Progenitor cell of endocrine pancreas (in vitro differentiated cells): ENCODE data around the gene UST. TPM values are rescaled to one million over a fixed set of nuclear protein-coding genes. Genes with fewer than 3 reads are reported as not detected.

ENCODE experiments used
- DNase-seq: peaks from one replicate; pipeline ENCODE4 v3.0.0; 2021; ENCODE audit warnings: low spot score; ENCODE audit not compliant: unreplicated experiment
- H3K27ac Mint-ChIP-seq: 2 replicates; pipeline ENCODE4 v1.8.0; 2021; ENCODE audit warnings: mild to moderate bottlenecking, moderate library complexity, mixed read lengths
- H3K27me3 Mint-ChIP-seq: 2 replicates; pipeline ENCODE4 v1.8.0; 2021; ENCODE audit warnings: mixed read lengths
- H3K36me3 Mint-ChIP-seq: 2 replicates; pipeline ENCODE4 v1.8.0; 2022; ENCODE audit warnings: mixed read lengths; ENCODE audit not compliant: insufficient read depth
- H3K4me1 Mint-ChIP-seq: 2 replicates; pipeline ENCODE4 v1.8.0; 2021; ENCODE audit warnings: low read depth, mixed read lengths
- H3K4me3 Mint-ChIP-seq: 2 replicates; pipeline ENCODE4 v1.8.0; 2021; ENCODE audit warnings: low read depth, mild to moderate bottlenecking, moderate library complexity, mixed read lengths
- H3K9me3 Mint-ChIP-seq: 2 replicates; pipeline ENCODE4 v1.8.0; 2021; ENCODE audit warnings: low read depth, mixed read lengths
- CTCF ChIP-seq: fragments of 200-600 bp; sonication (generic); IDR thresholded peaks from one replicate; pipeline ENCODE4 v1.5.0; 2021; ENCODE audit warnings: antibody characterized with exemption, mild to moderate bottlenecking; ENCODE audit not compliant: unreplicated experiment
- total RNA-seq: library from RNA; stranded (reverse); gene quantifications from 2 replicates; pipeline ENCODE4 v1.2.1, GENCODE V29; 2021

UST gene
- total RNA-seq, 1 donor from 2014 or later: 2.9 TPM

DNA sequence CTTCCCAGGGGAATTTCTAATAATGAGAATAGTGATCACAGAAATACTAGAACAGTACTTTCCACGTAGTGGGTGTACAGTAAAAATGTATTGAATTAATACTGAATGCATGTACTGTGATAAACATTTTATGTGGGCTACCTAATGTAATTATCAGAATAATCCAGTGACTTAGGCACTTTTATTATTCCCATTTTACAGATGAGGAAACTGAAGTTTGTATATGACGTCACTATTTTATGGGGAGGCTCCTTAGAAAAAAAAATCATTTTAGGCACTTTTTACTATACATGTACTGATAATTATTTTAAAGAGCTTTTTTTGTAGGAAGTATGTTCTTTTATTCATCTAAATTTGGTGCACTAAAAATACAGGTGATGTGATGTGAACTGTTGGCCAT lies 295.1 kb downstream of the UST start:
- H3K9me3 Mint-ChIP-seq: no peaks in the 10 kb centered on the region

DNA sequence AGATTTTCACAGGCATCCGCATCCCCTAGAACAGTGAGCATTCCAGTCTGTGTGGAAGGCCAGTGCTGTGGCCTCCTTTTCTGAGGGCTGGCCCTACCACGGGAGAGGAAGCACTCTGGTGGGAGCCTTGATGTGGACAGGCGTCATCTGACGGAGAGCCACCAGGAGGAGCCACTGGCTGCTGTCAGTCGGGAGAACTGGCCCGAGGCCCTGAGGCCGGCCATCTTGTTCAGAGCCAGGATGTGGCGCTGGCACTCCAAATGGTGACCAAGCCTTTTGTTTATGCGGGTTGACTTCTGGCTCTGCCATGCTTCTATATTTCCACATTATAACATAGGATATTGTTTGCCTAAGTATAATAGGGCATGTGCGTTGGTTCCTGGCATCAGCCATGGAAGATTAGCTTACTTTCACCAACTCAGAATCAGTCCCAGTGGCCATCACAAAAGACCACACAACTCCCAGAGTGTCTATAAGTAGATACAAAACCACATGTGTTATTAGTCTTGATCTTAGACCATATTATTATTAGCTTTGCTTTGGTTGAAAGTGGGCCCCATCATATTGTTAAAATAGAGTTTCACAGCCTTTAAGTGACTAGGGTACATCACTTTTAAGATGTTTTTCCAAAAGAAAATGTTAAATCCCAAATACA lies 296.8 kb downstream of the UST start:
- DNase-seq: no peak
- H3K36me3 Mint-ChIP-seq: no peaks in the 10 kb centered on the region
- no peak overlapping the region for H3K27ac Mint-ChIP-seq
- H3K4me3 Mint-ChIP-seq: no peak overlapping the region
- no peaks in the 10 kb centered on the region for H3K9me3 Mint-ChIP-seq
- no peaks in the 10 kb centered on the region for H3K27me3 Mint-ChIP-seq
- TF ChIP-seq CTCF: peak; percentile 37
- no peaks in the 10 kb centered on the region for H3K4me1 Mint-ChIP-seq

More for the DNA sequence above, 295.1 kb downstream of the UST start:
- Mint-ChIP-seq H3K4me1 (peaks cover 4% of the 10 kb centered on the region), H3K4me3 (no peak overlapping the region), H3K27ac (no peak overlapping the region), H3K36me3 (no peaks in the 10 kb centered on the region), H3K27me3 (peaks cover 2% of the 10 kb centered on the region)
- no peak for TF ChIP-seq CTCF
- no peak for DNase-seq

DNA sequence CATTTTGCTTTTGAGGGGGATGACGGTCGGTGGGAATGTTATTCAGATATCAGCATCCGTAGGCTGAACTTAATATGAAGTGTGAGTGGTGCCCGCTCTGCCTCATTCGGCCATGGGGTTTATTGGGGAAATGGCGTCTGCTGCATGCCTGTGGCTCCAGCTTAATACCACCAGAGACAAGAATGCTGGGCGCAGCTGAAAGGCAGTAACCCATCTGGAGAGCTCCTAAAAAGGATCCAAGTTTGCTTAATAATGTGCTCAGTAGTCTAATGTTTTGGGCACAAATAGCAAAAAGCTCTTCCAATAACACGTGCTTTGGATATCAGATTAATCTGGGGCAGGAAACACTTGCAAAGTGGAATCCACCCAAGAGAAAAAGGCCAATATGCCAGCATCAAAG lies 297.7 kb downstream of the UST start:
- Mint-ChIP-seq H3K4me1 (no peaks in the 10 kb centered on the region), H3K27ac (no peak overlapping the region), H3K9me3 (no peaks in the 10 kb centered on the region), H3K36me3 (no peaks in the 10 kb centered on the region), H3K4me3 (no peak overlapping the region), H3K27me3 (no peaks in the 10 kb centered on the region)
- no peak for TF ChIP-seq CTCF
- DNase-seq: no peak

GRCh38 chr6:149045404-149045803 lies 298.6 kb downstream of the UST start:
- no peaks in the 10 kb centered on the region for H3K27me3 Mint-ChIP-seq
- peak; percentile 10 for TF ChIP-seq CTCF
- H3K27ac Mint-ChIP-seq: no peak overlapping the region
- no peak for DNase-seq
- H3K36me3 Mint-ChIP-seq: no peaks in the 10 kb centered on the region
- no peaks in the 10 kb centered on the region for H3K9me3 Mint-ChIP-seq
- H3K4me1 Mint-ChIP-seq: no peaks in the 10 kb centered on the region
- H3K4me3 Mint-ChIP-seq: no peak overlapping the region

DNA sequence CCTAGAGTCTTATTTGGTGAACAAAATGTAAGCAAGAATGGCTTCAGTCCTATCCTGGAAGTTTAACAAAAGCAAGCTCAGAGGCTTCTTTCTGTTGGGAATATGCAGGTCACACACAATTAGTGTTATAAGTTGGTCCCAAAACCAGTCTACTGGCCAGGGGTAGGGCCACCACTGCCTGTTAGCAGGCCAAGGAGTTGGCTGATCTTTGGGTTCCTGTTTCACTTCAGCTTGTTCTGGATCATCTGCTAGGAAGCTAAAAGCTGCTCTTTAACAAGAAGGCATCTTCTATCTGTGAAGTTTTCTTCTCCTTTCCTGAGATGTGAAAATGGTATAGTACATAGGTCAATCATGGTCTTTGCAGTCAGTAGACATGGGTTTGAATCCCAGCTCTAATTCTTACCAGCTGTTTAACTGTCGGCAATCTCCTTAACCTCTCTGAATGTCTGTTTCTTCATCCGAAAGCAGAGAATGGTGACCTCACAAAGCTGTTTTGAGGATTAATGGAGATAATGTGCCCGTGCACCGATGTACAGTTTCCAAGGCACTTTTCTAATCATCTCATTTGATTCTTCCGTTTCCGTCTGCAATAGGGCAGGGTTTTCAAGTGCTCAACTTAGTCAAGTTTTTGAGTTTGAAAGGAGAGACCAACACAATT lies 299.5 kb downstream of the UST start:
- no peak for TF ChIP-seq CTCF
- Mint-ChIP-seq H3K4me3 (no peak overlapping the region), H3K4me1 (no peaks in the 10 kb centered on the region), H3K36me3 (no peaks in the 10 kb centered on the region), H3K9me3 (no peaks in the 10 kb centered on the region), H3K27me3 (no peaks in the 10 kb centered on the region), H3K27ac (no peak overlapping the region)
- DNase-seq: no peak
